Activated CD4-positive, CD25-positive, alpha-beta regulatory T cell treated with anti-CD3 and anti-CD28 coated beads, Interleukin-2, amount 50 U/mL, for 16 hours (primary cell): Measurements from ENCODE around the gene AKAP12.

Experiments
- DNase-seq: peaks from one replicate; pipeline ENCODE4 v3.0.0-alpha.2; 2020; ENCODE audit warnings: low read depth, low spot score

Gene AKAP12

DNA sequence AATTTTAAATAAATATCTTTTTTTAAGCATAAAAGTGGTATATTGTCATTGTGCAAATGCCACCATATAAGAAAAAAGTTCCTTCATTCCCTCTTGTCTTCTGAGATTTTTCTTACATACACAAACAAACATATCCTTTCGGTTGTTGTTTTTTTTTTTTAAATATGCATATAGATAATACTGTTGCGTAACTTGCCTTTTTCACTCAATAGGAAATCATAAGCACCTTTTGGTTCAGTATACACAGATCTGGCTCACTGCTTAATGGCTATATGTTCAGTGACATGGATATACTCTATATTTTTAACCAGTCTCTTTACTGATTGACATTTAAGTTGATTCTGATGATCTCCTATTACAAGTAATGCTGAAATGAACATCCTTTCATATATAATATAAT lies 40.1 kb downstream of the AKAP12 start:
- no peak for DNase-seq

DNA sequence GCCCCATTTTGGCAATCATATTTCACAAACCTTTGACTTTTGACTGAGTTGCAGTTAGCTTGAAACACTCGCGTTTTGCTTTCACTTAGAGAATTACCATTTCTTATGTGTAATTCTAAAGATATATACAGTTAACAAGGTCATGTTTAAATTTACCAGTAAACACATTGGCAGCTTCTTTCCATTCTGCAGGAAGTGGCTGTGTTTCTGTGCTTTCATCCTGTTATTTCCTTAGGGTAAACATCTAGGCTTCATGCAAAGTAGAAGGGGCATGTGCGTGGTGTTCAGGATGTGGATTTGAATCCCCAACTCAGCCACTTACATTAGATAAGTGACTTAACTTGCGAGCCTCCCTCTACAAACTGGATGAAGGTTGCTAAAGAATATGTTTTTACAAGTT lies 41.1 kb downstream of the AKAP12 start:
- DNase-seq = no peak

DNA sequence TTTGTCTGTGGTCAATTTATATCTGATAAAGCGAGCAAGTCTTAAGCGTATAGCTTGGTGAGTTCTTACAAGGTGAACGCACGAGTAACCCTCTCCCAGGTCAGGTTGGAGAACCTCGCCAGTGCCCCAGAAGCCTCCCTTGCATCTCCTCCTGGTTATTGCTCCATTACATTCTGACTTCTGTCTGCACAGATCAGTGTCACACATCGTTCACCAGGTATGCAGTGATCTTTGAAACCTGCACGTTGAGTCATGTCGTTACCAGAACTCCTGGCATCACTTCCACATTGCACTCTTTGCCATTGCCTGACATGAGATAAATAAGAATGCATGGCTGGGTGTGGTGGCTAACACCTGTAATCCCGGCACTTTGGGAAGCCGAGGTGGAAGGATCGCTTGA lies 44.2 kb downstream of the AKAP12 start:
- DNase-seq = no peak

DNA sequence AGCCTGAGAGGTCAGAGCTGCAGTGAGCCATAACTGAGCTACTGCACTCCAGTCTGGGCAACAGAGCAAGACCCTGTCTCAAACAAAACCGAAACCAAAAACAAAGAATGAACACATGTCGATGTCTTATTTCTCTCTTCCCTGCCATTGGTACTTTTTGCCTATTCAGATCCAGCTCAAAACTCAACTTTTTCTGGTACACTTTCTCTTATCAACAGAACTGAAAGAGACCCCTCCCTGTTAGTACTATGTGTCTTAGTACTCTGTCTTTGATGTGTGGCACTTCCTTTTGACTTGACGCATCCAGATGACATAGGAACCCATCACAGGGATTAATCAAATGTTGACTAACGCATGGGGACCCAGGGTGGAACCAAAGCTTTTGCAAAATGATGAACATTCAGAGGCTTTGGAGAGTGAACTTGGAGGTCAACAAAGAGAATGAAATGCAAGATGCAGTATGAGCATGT lies 44.8 kb downstream of the AKAP12 start:
- no peak for DNase-seq

DNA sequence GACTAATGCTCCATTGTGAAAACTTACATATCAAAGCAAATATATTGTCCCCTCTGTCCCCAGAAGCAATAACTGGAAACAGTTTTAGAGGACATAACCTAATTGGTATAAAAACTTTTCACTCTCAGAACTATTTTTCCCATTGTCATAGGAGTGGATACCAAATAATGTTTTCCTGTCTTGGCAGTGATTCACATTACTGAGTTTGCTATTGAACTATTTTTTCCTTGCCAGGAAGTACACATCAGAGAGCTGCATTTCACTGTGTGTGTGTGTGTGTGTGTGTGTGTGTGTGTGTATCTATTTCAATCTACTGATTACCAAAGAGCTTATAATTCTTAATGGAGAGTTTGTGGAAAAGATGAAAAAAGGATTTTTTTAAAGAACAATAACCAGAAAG lies 45.4 kb downstream of the AKAP12 start:
- no peak for DNase-seq

DNA sequence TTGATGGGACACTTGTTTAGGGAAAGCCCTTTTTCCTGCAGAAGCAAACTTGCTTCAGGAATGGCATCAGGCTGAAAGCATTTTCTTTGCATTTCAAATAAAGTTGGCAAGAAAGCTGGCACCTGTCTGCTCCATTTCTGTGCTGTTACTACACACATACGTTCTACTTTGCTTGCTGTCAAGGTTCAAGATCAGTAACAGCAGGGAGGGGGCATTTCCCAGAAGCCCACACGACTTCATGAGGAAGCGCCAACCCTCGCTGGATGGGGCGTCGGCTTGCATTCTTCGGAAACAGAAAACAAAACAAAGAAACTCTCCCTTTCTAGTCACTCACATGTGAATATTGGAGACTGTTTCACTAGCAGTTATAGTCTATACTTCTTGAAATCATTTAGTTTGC lies 46.4 kb downstream of the AKAP12 start:
- DNase-seq = no peak

DNA sequence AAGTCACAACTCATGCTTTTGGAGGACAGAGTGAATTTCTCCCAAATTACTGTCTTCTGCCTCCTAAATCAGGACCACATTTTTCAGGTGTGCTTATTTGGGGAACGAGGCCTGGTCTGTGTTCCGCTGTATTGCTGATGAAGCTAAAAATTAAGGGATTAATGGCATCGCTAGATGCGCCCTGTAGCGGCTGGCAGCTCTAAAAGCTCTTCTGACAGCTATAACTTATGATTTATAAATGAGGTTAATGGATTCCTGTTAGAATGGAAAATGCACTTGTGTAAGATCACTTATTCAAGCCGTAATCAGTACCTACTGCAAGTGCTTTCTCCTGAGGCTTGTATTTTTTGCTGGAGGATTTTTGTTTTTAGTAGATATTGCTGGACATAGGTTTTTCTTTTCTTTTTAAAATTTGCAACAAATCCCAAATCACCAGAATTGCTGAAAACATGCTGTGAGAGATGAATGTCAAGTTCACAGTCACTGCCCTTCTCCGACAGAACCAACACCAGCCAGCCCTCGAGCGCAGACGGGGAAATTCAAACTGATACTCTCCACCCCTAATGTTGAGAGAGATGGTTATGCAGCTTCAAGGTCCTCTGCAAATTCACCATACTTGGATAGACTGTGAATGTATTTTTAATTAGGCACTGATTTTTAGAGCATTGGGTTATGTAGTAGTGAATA lies 49.1 kb downstream of the AKAP12 start:
- no peak for DNase-seq

DNA sequence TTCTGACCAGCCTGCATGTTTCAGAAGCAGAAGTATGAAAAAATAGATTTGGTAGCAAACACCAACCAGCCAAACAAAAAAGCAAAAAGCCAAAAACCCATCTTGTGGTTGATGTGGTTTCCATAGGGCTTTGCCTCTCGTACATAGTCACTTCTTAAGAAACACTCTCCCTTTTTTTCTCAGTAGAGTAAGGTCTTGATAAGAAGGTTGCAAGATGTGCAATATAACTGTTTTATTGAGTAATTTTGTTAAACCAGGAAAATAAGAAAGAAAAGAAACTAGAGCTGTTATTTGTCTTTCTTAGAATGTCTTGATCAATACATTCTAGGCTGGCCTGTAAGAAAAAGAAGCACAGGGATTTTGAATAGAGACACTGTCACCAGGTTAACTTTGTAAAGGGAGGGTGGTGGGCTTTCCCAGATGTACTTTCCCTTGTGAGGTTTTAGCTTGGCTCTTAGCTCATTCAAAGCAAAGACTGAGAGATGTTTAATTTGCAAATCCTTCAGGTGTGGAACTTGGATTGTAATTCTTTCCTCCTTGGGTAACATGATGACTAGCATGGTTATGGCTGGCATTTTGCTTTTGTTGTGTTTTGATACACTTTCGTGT lies 49.7 kb downstream of the AKAP12 start:
- DNase-seq = no peak

DNA sequence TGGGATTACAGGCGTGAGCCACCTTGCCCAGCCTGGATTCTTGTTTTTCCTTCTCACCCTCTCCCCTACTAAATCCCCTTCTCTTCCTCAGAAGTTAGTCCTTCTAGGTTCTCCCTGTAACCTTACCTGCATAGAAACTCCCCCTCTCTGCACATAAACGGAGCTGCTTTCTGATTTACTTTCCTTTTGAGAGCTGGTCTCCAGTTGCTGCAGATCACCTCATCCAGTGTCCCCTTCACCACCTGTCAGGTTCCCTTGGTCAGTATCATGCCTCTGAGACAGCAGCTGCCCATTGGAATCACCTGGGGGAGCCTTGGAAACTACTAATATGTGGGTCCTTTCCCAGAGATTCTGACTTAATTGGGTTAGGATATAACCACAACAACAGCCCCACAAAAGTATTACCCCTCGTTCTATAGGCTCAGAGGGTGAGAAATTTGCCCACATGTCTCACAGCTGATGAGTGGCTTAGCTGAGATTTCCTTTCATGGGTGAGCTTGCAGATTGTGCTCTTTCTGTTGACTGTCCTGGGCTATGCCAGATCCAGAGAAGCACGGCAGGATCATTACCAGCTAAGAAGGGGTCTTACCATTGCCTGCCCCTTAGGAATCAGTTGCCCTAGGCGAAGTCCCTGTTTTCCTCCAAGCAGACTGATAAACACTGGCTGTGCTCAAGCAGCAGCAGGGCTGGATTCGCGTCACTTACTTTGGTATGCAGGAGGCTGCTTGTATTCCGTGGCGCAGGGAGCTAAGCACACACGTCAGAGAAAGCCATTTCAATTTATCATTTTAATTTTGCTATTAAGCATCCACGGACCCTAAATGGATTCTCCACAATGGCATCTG lies 51.3 kb downstream of the AKAP12 start:
- no peak for DNase-seq

DNA sequence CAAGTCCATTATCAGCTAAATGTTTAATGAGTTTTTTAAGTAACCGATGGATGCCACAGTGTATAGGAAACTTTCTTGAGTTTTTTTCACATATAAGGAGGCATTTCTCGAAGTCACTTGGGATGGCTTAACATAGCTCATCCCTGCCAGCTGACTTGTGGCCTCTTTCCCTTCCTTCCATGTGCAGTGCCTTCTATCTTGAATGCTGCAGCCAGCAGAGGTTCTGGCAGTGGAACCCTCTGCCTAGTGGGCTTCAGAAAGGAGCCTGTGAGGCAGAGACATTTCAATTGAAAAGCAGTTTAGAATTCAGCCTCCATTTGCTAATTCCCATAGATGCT lies 51.9 kb downstream of the AKAP12 start:
- no peak for DNase-seq

DNA sequence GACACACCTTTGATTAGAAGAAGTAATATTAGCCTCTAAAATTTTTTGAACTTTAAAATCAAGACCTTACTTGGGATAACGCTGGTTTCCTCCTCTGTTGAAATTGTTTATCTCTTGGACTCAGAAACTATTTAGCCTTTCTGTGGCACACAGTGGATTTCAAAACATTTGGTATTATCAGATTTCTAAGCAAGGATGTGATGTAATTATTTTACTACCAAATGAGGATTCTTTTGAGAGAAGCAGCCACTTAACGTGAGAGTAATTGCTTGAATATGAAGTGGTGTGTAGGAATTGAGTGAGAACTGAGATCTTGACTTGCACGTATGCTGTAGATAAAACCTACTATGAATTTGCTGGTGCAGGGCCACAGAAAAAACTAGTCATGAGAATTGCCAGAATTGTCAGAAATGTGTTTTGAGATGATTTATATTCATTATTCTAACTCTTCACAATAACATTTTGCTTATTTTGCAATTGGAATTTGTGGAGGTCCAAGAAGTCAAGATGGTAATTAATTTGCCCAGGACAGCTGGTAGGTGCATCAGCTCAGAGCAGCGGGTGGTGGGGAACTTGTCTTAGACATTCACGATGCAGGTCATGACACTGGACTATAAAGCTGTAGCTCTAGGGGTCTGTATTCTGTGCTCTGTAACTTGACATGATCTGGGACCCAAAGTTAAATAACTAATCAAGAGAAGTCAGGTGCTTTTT lies 53.4 kb downstream of the AKAP12 start:
- no peak for DNase-seq

DNA sequence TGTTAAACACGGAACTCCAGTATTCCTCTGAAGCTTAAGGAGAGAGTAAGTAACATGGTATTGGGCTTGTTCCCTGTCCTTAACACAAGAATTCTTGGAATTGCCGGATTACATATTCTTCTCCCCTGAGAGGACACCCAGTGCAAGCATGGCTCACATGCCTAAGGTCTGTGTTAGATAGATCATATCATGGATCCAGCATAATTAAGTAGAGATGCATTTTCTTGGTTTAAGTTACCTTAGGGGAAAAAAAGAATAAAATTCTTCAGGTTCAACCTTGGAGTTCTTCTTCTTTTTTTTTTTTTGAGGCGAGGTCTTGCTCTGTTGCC lies 53.9 kb downstream of the AKAP12 start:
- no peak for DNase-seq

DNA sequence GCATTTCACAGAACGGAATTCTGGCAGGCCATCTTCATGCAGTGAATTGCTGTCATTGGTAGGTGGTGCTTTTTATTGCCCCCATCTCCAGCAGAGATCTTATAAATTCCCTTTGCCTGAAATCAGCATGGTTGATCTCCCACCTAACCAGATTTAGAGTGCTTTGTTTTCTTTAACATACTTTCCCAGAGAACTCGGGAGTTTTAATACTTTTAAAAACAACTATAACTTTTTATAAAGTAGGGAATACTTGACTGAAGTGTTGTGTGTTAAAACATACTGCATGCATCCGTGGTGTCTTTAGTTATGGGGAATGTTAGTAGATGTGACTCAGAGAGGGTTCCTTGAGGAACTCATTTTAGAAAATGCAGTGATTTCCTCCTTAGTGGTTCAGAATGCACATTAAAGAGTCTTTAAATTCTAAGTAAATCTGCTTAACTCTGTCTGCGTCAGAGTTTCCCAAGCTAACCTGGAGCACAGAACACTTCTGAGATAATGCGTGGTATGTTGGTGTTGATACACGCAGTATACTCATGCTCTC lies 54.9 kb downstream of the AKAP12 start:
- DNase-seq = no peak

DNA sequence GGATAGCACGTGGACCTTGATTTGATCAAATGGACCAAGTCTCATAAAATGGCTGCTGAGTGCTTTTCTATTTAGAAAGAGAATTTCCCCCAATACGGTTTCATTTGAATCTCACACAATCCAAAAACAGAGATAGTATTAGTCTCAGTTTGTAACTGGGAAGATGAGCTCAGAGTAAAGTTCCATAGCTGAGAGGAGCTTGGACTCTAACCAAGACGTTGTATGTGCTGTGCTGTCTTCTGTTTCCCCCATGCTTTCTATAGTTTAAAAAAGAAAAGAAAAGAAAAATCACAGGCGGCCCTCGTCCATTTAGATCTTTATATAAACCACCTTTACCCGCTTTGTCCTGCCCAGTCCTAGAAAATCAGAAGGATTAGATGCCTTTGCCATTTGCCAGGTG lies 58.1 kb downstream of the AKAP12 start:
- DNase-seq = no peak

DNA sequence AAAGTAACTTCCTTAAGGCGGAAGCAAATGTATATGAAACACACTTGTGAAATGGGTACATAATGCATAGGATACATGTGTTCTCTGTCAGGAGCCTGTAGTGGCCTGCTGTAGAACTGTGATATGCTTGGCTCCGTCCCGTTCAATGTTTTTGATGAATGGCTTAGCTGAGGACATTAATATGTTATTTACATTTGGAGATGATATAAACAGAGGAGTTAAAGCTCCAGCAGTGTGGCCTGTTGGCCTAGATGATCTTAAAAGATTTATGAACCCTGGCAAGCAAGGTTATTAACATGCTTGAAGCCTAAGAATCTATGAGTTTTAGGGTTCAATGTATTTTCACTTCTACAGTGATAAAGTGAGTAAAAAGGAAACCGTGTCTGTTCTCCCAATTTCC lies 59.2 kb downstream of the AKAP12 start:
- no peak for DNase-seq

DNA sequence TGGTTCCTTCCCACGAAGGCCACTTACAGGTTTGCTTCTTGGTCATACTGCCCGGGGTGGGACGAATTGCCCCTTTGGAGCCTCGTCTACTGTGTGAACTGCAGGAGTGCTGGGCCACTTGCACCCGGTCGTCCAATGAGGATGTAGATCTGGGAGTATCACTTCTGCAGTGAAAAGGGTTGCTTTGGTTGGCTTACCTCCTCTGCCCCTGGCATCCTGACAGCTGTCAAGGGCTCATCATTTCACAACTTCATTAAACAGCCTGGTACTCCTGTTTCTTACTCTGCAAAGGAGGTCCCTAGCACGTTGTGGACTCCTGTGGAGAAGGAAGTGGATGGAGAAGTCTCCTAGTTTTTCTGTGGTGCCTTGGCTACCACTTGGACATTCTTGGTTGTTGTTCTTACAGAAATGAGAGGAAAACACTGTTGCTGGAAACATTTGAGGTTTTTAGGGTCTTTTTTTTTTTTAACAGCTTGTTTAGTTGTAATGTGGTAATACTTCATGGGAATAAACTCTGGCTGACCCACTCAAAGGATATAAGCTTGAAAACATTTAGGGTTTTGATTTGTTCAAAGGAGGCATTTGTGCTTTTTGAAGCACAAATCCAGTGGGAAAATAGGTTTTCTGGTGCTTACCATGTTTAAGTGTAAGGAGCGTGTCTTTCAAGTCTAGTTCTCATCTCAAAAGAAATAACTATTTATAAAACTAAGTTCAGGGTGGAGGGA lies 60.7 kb downstream of the AKAP12 start:
- no peak for DNase-seq

DNA sequence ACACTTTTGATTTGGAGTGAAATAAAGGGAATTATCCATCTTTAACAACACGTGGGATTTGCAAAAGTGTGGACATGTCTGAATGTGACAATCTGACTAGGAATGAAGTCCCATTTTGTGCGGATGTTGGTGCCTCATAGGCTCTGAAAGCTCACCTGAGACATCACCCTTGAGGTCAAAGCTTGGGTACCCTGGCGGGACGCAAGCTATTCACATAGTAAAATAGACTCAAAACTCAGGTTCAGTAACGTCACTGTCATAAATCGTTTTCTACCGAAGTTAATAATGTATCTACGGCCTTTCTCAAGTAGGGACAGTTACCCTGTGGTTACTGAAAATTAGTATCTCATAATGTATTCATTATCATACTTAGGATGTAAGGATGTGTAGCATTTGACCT lies 61.8 kb downstream of the AKAP12 start:
- no peak for DNase-seq

DNA sequence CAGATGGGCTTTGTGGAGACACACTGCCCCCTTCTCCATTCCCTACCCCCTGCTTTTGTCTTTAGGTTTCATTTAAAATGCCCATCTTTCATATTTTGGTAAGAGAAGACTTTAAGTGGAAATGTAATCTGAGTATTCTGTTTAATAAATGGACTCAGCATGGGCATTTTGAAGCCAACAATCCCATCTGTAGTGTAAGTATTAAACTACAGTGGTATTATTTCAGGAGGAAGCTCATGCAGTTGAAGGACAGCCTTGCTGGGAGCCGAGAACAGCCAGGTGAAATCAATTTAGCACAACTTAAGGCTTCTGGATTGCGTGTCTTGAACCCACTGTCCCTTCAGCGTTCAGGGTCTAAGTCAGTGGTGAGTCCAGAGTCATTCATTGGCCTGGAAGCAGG lies 63.5 kb downstream of the AKAP12 start:
- DNase-seq = no peak

DNA sequence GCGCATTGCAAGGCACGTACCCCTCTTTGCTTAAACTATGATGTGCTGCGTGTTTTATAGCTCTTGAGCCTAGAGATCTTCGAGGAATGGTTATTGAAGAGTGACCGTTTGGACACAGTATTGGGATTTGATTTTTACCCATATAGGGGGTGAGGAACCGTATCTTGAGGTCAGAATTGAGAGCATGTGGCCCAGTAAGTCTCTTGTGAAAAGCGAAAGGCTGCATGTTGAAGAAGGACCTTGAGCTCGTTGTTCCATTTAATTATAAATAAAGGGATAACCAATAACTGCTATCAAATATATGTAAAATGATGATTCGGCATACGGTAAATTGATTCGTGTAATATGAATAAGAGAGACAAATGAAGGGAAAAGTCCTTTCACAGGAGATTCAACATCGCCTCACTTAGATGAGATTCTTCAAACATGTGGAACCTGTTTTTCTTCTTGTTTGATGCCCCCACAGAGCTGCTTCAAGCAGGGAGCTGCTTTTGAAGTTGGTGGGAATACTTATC lies 66.6 kb downstream of the AKAP12 start:
- DNase-seq = no peak

DNA sequence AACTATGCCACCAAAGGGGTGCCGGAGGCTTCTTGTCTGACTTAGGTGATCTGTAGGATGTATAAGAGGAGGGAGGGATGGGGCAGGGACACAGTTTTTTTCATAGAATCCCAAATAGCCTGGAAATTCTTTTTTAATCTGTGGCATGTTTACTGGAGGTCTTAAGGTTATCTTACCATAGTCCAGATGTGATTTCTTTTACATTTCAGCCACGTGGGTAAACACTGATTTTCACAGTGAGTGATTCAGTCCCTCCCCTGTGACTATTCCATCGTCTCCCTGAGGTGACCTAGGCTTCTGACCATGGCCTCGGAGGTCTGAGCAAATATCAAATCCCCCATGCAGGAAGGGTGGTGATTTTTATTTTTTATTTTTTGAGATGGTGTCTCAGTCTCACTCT lies 67.7 kb downstream of the AKAP12 start:
- no peak for DNase-seq

DNA sequence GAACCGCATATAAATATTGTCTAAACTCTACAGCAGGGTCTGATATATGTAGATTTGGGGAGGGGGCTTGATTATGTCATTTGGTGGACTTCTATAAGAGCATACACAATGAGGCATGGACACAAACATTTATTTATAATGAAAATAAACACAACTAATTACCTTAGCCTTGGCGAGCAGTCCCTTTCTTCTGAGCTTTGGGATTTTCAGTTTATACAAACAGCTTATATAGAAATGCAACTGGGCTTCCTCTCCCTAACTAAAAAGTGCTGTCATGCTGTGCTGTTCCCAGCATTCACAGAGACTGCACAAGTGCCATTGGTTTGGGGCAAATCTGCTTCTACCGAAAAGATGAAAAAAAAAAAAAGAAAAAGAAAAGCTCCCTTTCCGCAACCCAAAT lies 69.9 kb downstream of the AKAP12 start:
- no peak for DNase-seq
